Measurements from ENCODE around the gene CD80.

GRCh38 chr3:119599558-119600174, 40.3 kb upstream of the CD80 start:
- TF ChIP-seq CTCF (IDR thresholded peaks at IDR 0.05) (no peak), POLR2A (IDR thresholded peaks at IDR 0.05) (no peak)

Data from ovary (tissue), 3 donors.